HEK293T (cell line): ENCODE results near the gene SLC6A11.

Experiments used
- CTCF ChIA-PET: fragments of 350-600 bp; formaldehyde crosslinking; extraction: SDS; loops from one replicate; lab custom pipeline; 2021; ENCODE audit warnings: antibody characterized with exemption, inconsistent platforms; lab: Yijun Ruan, JAX
- POLR2A ChIA-PET: fragments of 350-600 bp; formaldehyde crosslinking; extraction: SDS; loops from one replicate; lab custom pipeline; 2020; ENCODE audit warnings: antibody characterized with exemption, inconsistent platforms; lab: Yijun Ruan, JAX
- DNase-seq: peaks from one replicate; pipeline ENCODE4 v3.0.0; 2012; ENCODE audit warnings: mixed read lengths; ENCODE audit errors: extremely low spot score
- ARNT ChIP-seq: fragments of 450-650 bp; IDR thresholded peaks from 2 replicates; pipeline ENCODE4 v1.6.1; 2017; ENCODE audit warnings: mild to moderate bottlenecking
- BHLHE40 ChIP-seq: fragments of 450-650 bp; IDR thresholded peaks from 2 replicates; pipeline ENCODE4 v1.6.1; 2016; ENCODE audit warnings: mild to moderate bottlenecking, moderate library complexity, borderline replicate concordance
- CTBP1 ChIP-seq: fragments of 450-650 bp; IDR thresholded peaks from 2 replicates; pipeline ENCODE4 v1.6.1; 2016; ENCODE audit warnings: borderline replicate concordance
- ELF4 ChIP-seq: fragments of 450-650 bp; IDR thresholded peaks from 2 replicates; pipeline ENCODE4 v1.6.1; 2017; ENCODE audit warnings: antibody characterized with exemption
- FOXA1 ChIP-seq: fragments of 450-650 bp; IDR thresholded peaks from 2 replicates; pipeline ENCODE4 v1.6.1; 2016; ENCODE audit warnings: mild to moderate bottlenecking
- FOXK2 ChIP-seq: fragments of 450-650 bp; IDR thresholded peaks from 2 replicates; pipeline ENCODE4 v1.6.1; 2016; ENCODE audit warnings: mild to moderate bottlenecking
- FOXM1 ChIP-seq: fragments of 450-650 bp; IDR thresholded peaks from 2 replicates; pipeline ENCODE4 v1.6.1; 2017; ENCODE audit warnings: mild to moderate bottlenecking, borderline replicate concordance
- HDGF ChIP-seq: fragments of 450-650 bp; IDR thresholded peaks from 2 replicates; pipeline ENCODE4 v1.6.1; 2017; ENCODE audit warnings: antibody characterized with exemption, borderline replicate concordance
- L3MBTL2 ChIP-seq: fragments of 450-650 bp; conservative IDR thresholded peaks from 2 replicates; pipeline ENCODE4 v1.6.1; 2016; ENCODE audit warnings: mild to moderate bottlenecking
- LEF1 ChIP-seq: fragments of 450-650 bp; IDR thresholded peaks from 2 replicates; pipeline ENCODE4 v1.6.1; 2017; ENCODE audit warnings: mild to moderate bottlenecking, borderline replicate concordance
- NFRKB ChIP-seq: fragments of 450-650 bp; IDR thresholded peaks from 2 replicates; pipeline ENCODE4 v1.6.1; 2016; ENCODE audit warnings: mild to moderate bottlenecking, moderate library complexity
- SP1 ChIP-seq: fragments of 450-650 bp; IDR thresholded peaks from 2 replicates; pipeline ENCODE4 v1.6.1; 2017
- SUZ12 ChIP-seq: fragments of 450-650 bp; IDR thresholded peaks from 2 replicates; pipeline ENCODE4 v1.6.1; 2016; ENCODE audit warnings: mild to moderate bottlenecking
- TARDBP ChIP-seq: fragments of 450-650 bp; IDR thresholded peaks from 2 replicates; pipeline ENCODE4 v1.6.1; 2016
- ZNF384 ChIP-seq: fragments of 450-650 bp; IDR thresholded peaks from 2 replicates; pipeline ENCODE4 v1.6.1; 2016
- TF ChIP-seq, protein P1 (sequence below): fragments of 450-650 bp; IDR thresholded peaks from 2 replicates; pipeline ENCODE4 v1.6.1; 2016

SLC6A11 gene

DNA sequence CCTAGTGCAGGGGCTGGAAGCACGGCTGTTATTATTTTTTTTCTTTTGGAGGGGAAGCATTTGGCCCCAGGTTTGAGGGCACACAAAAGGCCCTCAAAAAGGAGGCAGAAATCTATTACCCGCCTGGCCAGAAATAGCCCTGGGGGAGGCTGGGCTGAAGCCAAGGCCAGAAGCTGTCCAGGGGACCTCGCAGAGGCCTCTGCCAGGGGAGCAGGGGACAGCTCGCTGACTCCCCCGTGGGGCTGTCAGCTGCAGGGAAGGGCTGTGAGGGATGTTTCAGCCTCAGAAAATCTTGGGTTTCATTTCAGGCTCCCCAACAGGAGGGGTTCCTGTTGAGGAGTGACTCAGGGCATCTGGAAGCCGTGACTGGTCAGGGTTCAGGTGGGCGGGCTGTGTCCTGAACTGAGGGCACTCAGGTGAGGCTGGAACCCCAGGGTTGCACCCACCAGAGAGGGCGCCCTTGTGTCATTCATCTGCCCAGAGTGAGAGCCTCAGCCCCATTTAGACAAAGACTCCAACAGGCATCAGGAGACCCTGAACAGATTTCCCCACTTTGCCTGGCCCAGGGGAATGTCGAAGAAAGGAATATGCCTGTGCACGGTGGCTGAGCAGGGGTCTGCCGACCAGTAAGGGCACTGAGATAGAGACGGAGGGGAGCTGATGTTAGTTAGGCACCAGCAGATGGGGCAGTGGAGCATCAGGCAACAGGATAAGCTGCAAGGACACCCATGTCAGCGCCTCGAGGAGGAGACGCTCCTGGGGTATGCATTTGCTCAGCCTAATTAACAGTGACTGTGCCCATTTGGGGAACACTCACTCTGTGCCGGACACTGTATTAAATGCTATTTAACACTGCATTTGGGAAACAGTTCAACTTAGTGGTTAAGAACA lies 43.5 kb upstream of the SLC6A11 start:
- ChIA-PET CTCF (interaction anchor here (0.5 to 1.8 kb wide), 15 partner anchors 9 to 512 kb away, joined by 3 to 11 read pairs (median 4); no protein-coding TSS in a partner anchor), POLR2A (no interaction called here)
- DNase-seq = peak; percentile 38

DNA sequence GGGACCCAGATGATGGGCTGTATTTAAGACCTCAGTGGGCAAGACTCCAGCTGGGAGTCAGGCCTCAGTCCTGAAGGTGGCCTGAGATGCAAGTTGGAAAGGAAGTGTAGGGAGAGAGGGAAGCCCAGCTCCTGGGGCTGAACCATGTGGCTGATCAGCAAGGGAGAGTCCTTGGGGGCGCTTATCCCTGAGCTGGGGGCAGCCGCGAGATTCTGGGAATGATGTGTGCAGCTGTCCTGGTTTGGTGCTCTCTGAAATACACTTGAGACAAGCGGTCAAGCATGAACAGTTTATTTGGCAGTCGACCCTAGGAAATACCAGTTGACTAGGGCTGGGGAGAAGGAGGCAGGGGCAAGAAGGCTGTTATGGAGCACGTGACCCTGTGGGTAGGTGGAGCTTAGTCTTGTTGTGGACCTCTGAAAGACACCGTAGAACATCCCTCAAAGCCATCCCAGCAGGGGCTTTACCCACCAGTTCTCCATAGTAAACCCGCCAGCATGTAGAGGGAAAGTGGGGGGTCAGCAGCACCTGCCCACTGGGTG lies 41.8 kb upstream of the SLC6A11 start:
- CTCF ChIA-PET = no interaction called here

More for the DNA sequence above, 43.5 kb upstream of the SLC6A11 start:
- no peak for TF ChIP-seq ZNF384
- no peak for TF ChIP-seq ARNT
- TF ChIP-seq L3MBTL2 = no peak
- TF ChIP-seq BHLHE40 = no peak
- TF ChIP-seq NFRKB = no peak
- TF ChIP-seq SUZ12 = no peak
- no peak for TF ChIP-seq FOXK2
- TF ChIP-seq CTBP1 = no peak
- no peak for TF ChIP-seq FOXM1
- TF ChIP-seq, protein P1, sequence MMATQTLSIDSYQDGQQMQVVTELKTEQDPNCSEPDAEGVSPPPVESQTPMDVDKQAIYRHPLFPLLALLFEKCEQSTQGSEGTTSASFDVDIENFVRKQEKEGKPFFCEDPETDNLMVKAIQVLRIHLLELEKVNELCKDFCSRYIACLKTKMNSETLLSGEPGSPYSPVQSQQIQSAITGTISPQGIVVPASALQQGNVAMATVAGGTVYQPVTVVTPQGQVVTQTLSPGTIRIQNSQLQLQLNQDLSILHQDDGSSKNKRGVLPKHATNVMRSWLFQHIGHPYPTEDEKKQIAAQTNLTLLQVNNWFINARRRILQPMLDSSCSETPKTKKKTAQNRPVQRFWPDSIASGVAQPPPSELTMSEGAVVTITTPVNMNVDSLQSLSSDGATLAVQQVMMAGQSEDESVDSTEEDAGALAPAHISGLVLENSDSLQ = no peak
- TF ChIP-seq HDGF = no peak
- no peak for TF ChIP-seq SP1
- no peak for TF ChIP-seq ELF4
- no peak for TF ChIP-seq LEF1
- no peak for TF ChIP-seq TARDBP
- no peak for TF ChIP-seq FOXA1

DNA sequence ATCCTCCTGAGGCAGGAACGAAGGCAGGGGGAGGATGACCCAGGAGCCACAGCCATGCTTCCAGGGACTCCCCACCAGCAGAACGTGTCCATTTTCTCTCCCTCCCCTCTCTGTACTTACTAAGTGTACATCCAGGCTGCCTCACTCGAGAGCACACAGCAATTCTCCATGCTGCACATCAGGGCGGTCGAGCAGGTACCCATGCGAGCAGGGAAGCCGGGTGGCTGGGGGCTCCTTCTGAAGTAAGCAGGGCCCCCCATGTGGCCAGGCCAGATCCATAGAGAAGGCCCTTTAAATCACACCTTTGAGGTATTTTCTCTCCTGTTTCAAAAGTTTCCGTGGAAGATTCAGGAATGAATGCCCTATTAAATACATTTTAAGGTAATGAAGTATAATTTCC lies 41.2 kb upstream of the SLC6A11 start:
- CTCF ChIA-PET = no interaction called here
- no peak for DNase-seq
- POLR2A ChIA-PET = no interaction called here
- no peak for TF ChIP-seq ELF4
- no peak for TF ChIP-seq CTBP1
- TF ChIP-seq TARDBP = no peak

More for the DNA sequence above, 41.8 kb upstream of the SLC6A11 start:
- no peak for DNase-seq
- TF ChIP-seq TARDBP (no peak), SP1 (no peak), SUZ12 (no peak), ARNT (no peak), L3MBTL2 (no peak), ZNF384 (no peak), NFRKB (no peak), FOXK2 (no peak), BHLHE40 (no peak), FOXA1 (no peak), CTBP1 (no peak), HDGF (no peak), LEF1 (no peak)
- TF ChIP-seq, protein P1 = no peak
- POLR2A ChIA-PET = no interaction called here

DNA sequence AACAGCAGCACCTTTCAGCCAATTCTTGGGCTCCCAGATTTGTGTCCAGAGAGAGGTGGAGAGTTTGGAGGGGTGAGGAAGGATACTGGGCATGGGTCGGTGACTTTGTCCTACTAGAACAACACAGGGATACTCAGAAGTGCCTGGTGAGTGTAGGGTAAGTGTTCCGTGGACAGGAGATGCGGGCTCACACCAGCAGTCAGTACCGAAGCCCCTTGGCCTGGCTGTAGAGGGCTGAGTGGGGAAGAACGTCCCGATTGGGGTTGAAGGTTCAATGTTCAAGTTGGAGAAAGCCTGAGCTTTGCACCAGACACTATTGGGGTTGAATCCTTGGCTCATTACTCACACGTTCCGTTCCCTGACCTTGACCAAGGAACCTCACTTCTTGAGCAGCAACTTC lies 40.8 kb upstream of the SLC6A11 start:
- ChIA-PET CTCF (no interaction called here), POLR2A (no interaction called here)
- TF ChIP-seq FOXK2 = no peak
- TF ChIP-seq FOXA1 = no peak
- TF ChIP-seq LEF1 = no peak
- TF ChIP-seq, protein P1 = no peak
- no peak for TF ChIP-seq FOXM1
- TF ChIP-seq SUZ12 = no peak
- no peak for TF ChIP-seq NFRKB
- no peak for TF ChIP-seq ARNT
- DNase-seq = no peak

DNA sequence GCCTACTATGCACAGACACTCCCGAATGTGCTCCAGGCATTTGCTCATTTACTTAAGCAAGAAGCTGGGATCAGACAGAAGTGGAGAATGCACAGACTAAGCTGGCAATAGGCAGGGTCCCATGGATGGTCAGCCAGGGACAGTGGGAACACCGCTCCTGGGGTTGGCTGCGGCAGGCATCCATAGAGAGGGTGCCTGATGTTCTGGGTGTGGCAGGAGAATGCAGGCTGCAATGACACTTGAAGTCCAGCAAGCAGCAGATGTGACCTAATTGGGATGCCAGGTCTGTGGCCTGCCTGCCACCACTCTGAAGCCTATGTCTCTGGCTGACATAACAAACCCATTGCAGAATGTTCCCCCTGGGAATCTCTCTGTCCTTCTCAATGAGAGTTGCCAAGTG lies 40.2 kb upstream of the SLC6A11 start:
- CTCF ChIA-PET = no interaction called here

More for the DNA sequence above, 40.2 kb upstream of the SLC6A11 start:
- no peak for DNase-seq
- POLR2A ChIA-PET = no interaction called here
- TF ChIP-seq TARDBP (no peak), SP1 (no peak), ELF4 (no peak), ARNT (no peak), L3MBTL2 (no peak), BHLHE40 (no peak), LEF1 (no peak), ZNF384 (no peak)
- TF ChIP-seq, protein P1 = no peak
